GM12872 (cell line): Measurements from ENCODE around the gene ATG4B.

Experiments
- TF ChIP-seq, protein P1 (sequence below): IDR thresholded peaks from 3 replicates; pipeline ENCODE4 v1.5.1; 2011; ENCODE audit warnings: low read depth, mild to moderate bottlenecking, low read length, moderate library complexity; ENCODE audit not compliant: insufficient read depth

Gene ATG4B

DNA sequence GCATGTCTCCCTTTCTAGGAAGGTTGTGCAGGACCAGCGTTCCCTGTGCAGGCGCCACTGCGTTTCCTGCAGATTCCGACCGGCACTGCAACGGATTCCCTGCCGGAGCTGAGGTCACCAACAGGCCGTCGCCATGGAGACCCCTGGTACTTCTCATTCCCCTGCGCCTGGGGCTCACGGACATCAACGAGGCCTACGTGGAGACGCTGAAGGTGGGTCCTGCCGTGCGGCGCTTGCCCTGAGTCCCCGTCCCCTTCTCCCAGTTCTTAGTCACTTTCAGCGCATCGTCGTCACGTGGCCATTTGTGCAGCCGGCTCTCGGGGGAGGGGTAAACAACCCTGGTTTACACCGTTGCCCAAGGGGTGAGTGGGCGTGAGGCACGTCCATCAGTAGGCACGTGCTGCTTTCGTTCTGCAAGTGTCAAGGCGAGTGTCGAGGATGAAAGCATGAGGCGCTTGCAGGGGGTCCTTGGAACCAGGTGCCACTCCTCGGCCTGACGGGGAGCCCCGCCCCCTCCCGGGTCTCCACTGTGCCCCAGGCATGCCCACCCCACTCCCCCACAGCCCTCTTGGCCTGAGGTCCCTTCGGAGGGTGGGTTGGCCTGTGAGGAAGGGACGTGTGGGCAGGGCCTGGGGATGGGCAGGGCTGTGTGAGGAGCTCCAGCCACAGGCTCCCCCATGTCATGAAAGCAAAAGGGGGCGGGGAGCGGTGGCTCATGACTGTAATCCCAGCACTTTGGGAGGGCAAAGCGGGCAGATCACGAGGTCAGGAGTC, 29.3 kb downstream of the ATG4B start:
- TF ChIP-seq, protein P1, sequence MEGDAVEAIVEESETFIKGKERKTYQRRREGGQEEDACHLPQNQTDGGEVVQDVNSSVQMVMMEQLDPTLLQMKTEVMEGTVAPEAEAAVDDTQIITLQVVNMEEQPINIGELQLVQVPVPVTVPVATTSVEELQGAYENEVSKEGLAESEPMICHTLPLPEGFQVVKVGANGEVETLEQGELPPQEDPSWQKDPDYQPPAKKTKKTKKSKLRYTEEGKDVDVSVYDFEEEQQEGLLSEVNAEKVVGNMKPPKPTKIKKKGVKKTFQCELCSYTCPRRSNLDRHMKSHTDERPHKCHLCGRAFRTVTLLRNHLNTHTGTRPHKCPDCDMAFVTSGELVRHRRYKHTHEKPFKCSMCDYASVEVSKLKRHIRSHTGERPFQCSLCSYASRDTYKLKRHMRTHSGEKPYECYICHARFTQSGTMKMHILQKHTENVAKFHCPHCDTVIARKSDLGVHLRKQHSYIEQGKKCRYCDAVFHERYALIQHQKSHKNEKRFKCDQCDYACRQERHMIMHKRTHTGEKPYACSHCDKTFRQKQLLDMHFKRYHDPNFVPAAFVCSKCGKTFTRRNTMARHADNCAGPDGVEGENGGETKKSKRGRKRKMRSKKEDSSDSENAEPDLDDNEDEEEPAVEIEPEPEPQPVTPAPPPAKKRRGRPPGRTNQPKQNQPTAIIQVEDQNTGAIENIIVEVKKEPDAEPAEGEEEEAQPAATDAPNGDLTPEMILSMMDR, result no peak

DNA sequence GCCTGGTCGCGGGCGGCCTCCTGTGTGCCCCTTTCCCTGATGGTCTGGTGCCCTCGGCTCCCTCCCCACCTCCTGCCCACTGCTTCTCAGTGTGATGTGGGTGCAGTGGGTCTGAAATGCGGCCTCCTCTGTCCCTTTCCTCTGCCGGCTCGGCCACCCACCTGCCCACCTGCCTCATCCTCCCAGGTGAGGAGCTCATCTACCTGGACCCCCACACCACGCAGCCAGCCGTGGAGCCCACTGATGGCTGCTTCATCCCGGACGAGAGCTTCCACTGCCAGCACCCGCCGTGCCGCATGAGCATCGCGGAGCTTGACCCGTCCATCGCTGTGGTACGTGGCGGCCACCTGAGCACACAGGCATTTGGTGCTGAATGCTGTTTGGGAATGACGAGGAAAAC, 30.9 kb downstream of the ATG4B start:
- TF ChIP-seq, protein P1, result no peak

DNA sequence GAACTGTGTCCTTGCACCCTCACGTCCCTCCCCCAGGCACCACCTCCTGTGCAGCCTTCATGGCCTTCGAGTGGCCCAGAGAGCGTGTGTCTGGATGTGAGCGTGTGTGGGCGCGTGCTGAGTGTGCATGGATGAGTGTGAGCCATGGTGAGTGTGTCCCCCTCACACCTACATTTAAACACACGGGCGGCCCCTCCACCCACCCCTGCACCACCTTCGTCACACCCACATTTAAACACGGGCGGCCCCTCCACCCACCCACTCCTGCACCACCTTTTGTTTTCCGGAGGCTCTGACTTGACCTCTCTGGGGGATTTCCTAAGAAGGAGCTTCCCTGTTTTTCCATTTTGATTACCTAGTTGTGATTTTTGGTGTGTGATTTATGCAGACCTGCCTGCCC, 31.3 kb downstream of the ATG4B start:
- TF ChIP-seq, protein P1, result no peak

DNA sequence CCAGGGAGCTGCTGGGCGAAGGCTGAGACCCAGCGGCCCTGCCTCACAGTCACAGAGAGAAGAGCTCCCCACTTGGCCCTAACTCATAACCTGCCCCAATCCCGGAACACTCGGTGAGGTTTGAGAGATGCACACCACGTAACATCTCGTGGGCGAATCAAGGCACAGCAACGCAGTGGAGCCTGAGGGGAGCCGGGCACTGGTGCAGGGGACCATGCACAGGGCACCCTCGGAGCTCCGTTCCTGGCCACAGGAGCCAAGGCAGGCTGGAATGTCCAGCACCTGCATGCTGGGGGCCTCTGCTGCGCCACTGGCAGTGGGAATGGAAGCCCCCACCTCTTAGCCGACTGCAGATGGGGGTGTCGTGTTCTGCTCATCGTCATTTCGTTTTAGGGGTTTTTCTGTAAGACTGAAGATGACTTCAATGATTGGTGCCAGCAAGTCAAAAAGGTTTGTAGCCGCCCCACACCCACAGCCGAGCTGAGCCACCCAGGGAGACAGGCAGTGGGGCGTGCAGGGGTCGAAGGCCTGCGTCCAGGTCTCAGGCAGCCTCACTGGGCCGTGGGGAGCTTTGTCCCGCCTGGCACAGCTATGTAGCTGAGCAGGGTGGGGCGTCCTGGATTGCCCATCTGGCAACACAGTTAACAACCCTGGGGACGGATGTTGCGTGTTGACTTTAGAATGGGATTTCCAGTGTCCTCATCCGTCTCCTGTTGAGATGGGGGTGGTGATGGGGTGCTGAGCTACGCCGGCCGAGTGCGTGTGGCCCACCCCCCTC, 33.0 kb downstream of the ATG4B start:
- TF ChIP-seq, protein P1, result no peak

DNA sequence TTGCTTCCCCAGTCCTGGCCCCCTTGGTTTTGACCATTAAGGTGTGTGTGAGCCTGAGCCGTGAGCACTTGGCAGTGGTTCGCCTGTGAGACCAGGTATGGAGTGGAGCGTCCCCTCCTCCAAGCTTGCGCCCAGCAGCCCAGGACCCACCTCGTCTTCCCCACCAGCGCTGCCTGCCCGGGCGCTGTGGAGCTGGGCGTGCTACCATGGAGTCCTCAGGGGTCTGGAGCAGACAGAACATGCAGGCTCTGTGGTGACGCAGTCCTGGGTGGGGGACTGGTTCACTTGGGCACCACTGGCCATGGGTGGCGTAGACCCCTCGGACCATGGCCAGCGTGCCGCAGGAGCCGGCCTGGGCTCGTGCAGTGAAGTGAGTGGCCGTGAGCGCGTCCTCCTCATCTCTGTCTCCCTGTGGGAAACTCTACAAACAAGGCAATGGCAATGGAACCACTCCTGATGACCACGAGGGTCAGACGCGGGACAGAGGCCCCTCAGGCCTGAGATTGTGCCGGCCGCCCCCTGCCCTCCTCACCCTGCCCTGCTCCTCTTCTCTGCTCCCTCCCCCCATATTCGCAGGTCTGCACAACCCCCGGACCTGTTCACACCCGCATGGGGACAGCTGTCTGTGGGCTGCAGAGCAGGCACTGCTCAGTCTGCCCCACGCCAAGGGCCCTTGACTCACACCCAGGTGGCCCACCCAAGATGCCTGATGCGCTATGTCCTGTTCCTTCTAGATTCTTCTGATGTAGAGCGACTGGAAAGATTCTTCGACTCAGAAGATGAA, 34.2 kb downstream of the ATG4B start:
- TF ChIP-seq, protein P1, result no peak

DNA sequence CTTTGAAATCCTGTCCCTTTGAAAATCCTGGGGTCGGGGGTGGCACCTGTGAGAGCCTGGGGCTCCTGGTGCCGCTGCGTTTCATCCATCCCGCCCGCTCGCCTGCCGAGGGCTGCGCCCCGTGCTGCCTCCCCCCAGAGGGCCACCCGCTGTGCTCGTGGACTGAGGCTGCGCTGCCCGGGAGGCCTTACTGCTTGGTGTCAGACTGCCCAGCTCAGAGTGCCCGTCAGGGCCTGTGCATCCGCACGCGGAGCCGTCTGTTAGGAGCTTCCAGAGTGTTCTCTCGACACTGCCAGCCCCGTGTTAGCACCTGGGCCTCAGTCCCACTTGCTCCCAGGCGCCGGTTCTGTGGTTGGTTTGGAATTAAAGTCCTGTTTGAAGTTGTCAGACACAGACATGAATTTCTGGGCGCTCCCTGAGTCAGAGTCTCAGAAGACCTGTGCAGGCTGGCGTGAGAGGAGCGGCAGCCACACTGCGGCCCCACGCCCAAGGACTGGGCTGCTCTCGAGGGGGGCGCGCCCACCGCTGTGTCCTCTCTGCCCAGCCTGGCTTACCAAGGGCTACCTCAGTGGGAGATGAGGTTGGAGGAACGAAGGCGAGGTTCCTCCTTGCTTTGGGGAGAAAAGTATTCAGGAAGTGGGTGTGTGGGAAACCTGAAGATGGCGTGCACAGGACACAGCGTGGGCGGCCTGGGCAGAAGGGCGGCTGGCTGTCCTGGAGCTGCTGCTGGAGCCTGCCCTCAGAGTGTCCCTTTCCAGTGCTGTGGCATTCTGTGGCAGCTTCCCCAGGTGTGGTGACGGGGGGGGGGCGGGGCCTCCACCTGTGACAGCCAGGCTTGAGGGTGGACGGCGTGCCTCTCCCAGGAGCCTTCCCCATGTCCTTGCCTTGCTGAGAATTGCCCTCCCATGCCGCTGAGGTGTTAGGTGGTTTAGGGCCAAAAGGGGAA, 35.0 kb downstream of the ATG4B start:
- TF ChIP-seq, protein P1, result no peak
